Renal pelvis (tissue), 12 donors: Measurements from ENCODE around the gene CDSN. TPM values are rescaled to one million over a fixed set of nuclear protein-coding genes. Genes with fewer than 3 reads are reported as not detected.
"Not testable (repeated sequence)": the region's sequence is repeated elsewhere in the genome, so short reads cannot be mapped to it uniquely, and the experiment has no call there.

ENCODE experiments used
- DNase-seq: peaks from one replicate; pipeline ENCODE4 v3.0.0-alpha.2; 2013
- long read RNA-seq, 16 experiments: transcript quantifications; one replicate each; lab custom pipeline, GENCODE V29; 2026
- polyA plus RNA-seq, 3 donors: library from polyadenylated mRNA; unstranded; fragments of 120-200 nt; gene quantifications; one replicate each; pipeline ENCODE4 v1.2.1, GENCODE V29; 2013; ENCODE audit not compliant: insufficient read length in 3 of 3

The CDSN gene
- polyA plus RNA-seq = under 1 TPM in 1 of 3 donors, not detected in 2; 0.06 TPM
- long read RNA-seq, donor 1 = 0 reads
- long read RNA-seq, donor 2 = 0 reads
- long read RNA-seq, donor 3 = 0 reads
- long read RNA-seq, donor 4 = 0 reads
- long read RNA-seq, donor 5 = 0 reads
- long read RNA-seq, donor 6 = 0 reads
- long read RNA-seq, donor 7 = 0 reads
- long read RNA-seq, donor 8 = 0 reads
- long read RNA-seq, donor 9 = 0 reads
- long read RNA-seq, donor 10 = 0 reads
- long read RNA-seq, donor 11 = 0 reads
- long read RNA-seq, donor 12 = 0 reads
- long read RNA-seq, donor 13 = 0 reads
- long read RNA-seq, donor 14 = 0 reads
- long read RNA-seq, donor 15 = 0 reads
- long read RNA-seq, donor 16 = 0 reads

- no peak for DNase-seq
These were observed at the start of gene CDSN for GRCh38 chr6:31120151-31120915. CDSN (minus strand) TSS chr6:31120446; CDS start chr6:31120419, 27 bp downstream.

GRCh38 chr6:31169123-31169857 is 49.0 kb upstream of the CDSN start:
- no peak for DNase-seq

- no peak for DNase-seq
These were observed 48.4 kb upstream of the CDSN start for GRCh38 chr6:31168606-31169005.

GRCh38 chr6:31165986-31166385 is 45.7 kb upstream of the CDSN start:
- no peak for DNase-seq

GRCh38 chr6:31165064-31165832 is 45.0 kb upstream of the CDSN start:
- not testable (repeated sequence) for DNase-seq

- not testable (repeated sequence) for DNase-seq
These were observed 44.3 kb upstream of the CDSN start for GRCh38 chr6:31164475-31165063.

- no peak for DNase-seq
These were observed 43.7 kb upstream of the CDSN start for GRCh38 chr6:31163922-31164321.

GRCh38 chr6:31162463-31163165 is 42.4 kb upstream of the CDSN start:
- DNase-seq = no peak

GRCh38 chr6:31161216-31162126 is 41.2 kb upstream of the CDSN start:
- no peak for DNase-seq

GRCh38 chr6:31158863-31159855 is 38.9 kb upstream of the CDSN start:
- no peak for DNase-seq

- peak; percentile 99 for DNase-seq
These were observed 38.1 kb upstream of the CDSN start, which contains the start of gene TCF19 for GRCh38 chr6:31158140-31158862. TCF19 (plus strand) TSS chr6:31158589; CDS start chr6:31159470, 881 bp downstream.

GRCh38 chr6:31157513-31158139 is 37.4 kb upstream of the CDSN start, which contains the start of gene CCHCR1:
CCHCR1 (minus strand) TSS chr6:31157802; CDS start chr6:31157600, 202 bp downstream.
- DNase-seq = no peak

- no peak for DNase-seq
These were observed 36.4 kb upstream of the CDSN start for GRCh38 chr6:31156641-31157040.

GRCh38 chr6:31154436-31154835 is 34.2 kb upstream of the CDSN start:
- DNase-seq = no peak

GRCh38 chr6:31152781-31153180 is 32.5 kb upstream of the CDSN start:
- no peak for DNase-seq

- no peak for DNase-seq
These were observed 29.7 kb upstream of the CDSN start for GRCh38 chr6:31149827-31150447.
